Fibroblast of the aortic adventitia (primary cell): Measurements from ENCODE around the gene PADI2. TPM values are rescaled to one million over a fixed set of nuclear protein-coding genes. Genes with fewer than 3 reads are reported as not detected.
A peak's percentile ranks its signal among the peaks of the same experiment; 100 is the strongest.

Experiments
- DNase-seq: peaks from one replicate; pipeline ENCODE4 v3.0.0-alpha.2; 2010; ENCODE audit warnings: low read depth
- H3K4me3 ChIP-seq: 2 replicates; pipeline ENCODE4 v1.5.1; 2011; ENCODE audit warnings: low read depth, mild to moderate bottlenecking, control low read depth, low read length, moderate library complexity
- CTCF ChIP-seq: IDR thresholded peaks from 2 replicates; pipeline ENCODE4 v1.5.1; 2011; ENCODE audit warnings: mild to moderate bottlenecking, low read length, control low read depth, inconsistent platforms; ENCODE audit not compliant: insufficient read depth
- total RNA-seq: library from RNA; depleted of rRNA; stranded (reverse); fragments of >200 nt; gene quantifications from 2 replicates; pipeline ENCODE4 v1.2.3, GENCODE V29; 2012; ENCODE audit warnings: low replicate concordance

Gene PADI2
- total RNA-seq, 1 donor = 0.09 TPM

DNA sequence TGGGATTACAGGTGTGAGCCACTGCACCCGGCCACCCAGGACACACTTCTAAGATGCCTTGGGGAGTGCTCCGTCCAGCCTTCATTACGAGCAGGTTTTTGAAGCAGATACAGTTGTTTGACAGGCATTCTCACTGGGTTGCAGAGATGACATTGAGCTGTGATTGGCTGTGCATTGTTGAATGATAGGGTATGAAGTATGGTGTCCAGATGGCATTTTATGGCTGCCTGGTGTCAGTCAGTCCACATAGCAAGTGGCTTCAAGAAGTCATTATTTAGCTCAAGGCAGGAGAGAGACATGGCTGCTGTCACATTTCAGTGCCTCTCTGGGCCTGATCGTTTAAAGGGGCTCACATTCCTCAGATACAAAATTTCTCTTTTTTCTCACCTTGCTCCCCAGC lies 14.8 kb upstream of the PADI2 start:
- DNase-seq = no peak
- TF ChIP-seq CTCF = no peak
- no peak overlapping the region for H3K4me3 ChIP-seq

DNA sequence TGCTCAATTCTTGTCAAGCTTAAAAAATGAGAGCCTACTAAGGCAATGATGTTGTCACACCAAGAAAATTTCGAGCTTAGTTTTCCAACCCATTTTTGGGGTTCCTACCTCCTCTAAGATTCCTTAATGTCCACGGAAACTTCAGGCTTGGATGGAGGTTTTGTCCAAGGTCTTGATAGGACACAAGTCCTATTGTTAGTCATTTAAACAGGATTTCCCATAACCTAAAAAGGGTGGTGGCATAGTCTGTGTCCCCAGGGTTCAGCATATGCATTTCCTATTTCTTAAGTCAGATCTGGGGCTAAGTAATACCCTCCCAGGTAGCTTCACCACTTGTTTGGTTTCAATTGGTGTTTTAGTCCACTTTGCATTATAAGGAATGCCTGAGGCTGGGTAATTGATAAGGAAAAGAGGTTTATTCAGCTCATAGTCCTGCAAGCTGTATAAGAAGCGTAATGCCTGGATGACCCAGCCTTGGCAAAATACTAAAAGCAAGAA lies 10.9 kb upstream of the PADI2 start:
- no peak for DNase-seq
- H3K4me3 ChIP-seq = no peak overlapping the region
- TF ChIP-seq CTCF = no peak

DNA sequence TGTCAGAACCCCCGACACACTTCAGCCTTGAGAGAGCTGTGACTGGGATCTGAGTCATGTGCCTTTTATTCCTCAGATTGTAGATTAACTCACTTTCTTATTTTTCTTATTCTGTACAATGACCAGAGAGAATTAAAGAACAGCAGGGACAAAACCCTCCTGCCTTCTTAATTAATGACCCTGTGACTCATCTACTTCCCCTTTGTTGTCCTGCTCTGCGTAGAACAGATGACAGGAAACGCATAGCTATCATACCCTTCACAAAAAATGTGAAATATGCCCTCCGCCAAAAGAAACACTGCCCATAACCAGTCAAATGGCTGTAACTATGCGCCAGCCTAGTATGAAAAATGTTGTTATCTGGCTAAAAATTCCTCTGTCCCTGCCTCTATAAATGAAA lies 9.1 kb upstream of the PADI2 start:
- no peak for TF ChIP-seq CTCF
- DNase-seq = peak; percentile 98
- H3K4me3 ChIP-seq = no peak overlapping the region

DNA sequence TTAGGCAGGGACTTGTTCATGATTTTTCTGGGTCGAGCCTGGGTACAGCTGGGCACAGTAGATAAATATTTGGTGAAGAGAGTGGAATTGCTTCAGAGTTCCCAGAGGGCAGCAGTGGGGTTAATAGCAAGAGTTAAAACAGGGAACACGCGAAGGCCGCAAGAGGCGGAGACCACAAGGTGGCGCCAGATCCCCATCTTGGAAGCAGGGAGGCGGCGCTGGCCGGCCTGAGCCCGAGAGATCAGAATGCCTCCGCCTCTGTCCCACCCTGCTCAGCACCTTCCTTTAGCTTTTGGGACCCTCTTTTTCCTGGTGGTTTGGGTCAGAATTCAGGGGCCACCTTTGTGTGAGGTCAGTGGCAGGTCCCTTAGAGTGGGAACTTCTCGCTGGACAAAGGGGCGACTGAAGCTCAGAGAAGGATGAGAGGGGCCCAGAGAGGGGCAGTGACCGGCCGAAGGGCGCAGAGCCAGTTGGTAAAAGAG lies 6.5 kb upstream of the PADI2 start:
- peak; percentile 80 for DNase-seq
- peak; percentile 94 for TF ChIP-seq CTCF
- no peak overlapping the region for H3K4me3 ChIP-seq

DNA sequence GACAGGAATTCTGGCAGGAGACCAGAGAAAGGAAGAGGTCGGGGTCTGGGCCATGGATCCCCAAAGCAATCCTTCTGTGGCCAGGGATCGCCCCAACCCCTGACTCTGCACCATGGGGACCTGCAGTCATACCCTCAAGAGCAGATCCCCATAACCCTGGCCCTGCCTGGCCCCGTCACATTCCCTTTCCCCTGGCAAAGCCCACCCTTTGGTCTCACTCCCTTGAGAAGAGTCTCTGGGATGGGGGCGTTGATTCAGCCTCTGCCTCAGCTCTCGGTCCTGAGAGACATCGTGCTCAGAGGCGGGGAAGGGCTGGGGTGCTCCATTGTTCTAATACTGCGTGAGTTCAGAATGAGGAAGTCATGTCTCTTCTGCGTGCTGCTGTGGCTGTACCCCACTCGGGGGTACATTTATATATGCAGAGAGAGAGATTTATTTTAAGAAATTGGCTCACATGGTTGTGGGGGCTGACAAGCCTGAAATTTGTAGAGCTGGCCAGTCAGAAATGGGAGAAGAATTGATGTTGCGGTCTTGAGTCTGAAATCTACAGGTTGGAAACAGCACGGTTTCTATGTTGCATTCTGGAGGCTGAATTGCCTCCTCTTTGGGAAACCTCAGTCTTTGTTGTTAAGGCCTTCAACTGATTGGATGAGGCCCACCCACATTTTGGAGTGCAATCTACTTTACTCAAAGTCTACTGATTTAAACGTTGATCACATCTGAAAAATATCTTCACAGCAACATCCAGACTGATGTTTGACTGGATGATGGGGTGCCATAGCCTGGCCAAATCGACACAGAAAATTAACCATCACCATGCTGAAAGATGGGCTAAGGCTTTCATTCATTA lies 4.2 kb upstream of the PADI2 start:
- no peak overlapping the region for H3K4me3 ChIP-seq
- no peak for TF ChIP-seq CTCF
- DNase-seq = no peak

DNA sequence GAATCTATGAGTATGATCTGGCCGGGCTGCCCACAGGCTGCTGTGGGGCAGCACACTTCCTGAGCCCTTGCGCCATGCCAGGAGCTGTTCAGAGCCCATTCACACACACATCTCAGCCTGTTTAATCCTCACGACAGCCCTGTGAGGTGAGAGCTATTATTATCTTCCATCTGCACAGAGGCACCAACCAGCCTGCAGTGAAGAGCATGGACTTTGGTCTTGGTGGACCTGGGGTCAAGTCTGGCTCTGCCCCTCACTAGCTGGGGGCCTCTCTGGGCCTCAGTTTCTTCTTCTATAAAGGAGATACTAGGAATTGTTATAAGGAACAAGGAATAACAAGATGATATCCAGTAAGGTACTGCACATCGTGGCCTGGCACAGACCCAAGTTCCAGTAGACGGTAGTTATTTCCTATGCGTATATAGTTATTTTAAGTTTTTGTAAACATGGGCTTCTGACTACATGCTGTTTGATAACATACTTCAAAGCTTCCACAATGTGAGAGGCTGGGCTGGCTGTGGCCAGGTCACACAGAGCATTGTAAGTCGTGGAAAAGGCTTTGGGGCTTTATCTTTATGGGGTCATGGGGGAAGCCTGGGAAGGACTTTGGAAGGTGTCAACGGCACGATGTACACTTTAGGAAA lies 3.4 kb upstream of the PADI2 start:
- DNase-seq = peak; percentile 19
- no peak overlapping the region for H3K4me3 ChIP-seq
- no peak for TF ChIP-seq CTCF
